Measurements from ENCODE around the gene NCOA7. TPM values are rescaled to one million over a fixed set of nuclear protein-coding genes. Genes with fewer than 3 reads are reported as not detected.

NCOA7 gene
- total and polyA plus RNA-seq, 10 of the 15 experiments (the other 5 are each of a cell fraction or from before 2014, with no cell fraction given) = 18.9 to 50.3 (median 34.2) TPM

- TF ChIP-seq NFXL1 (IDR thresholded peaks at IDR 0.05; ENCODE audit: borderline replicate concordance) = no peak
- no peak for TF ChIP-seq WRNIP1 (IDR thresholded peaks at IDR 0.05; ENCODE audit: borderline replicate concordance, low read depth, low read length)
- no peak for TF ChIP-seq TCF7 (IDR thresholded peaks at IDR 0.05; ENCODE audit: borderline replicate concordance)
- TF ChIP-seq NRF1 (conservative IDR thresholded peaks at IDR 0.05; ENCODE audit: low read depth, low read length) = no peak
- TF ChIP-seq LARP7 (IDR thresholded peaks at IDR 0.05) = no peak
- no peak for TF ChIP-seq USF2 (IDR thresholded peaks at IDR 0.05; ENCODE audit: borderline replicate concordance, low read depth, low read length)
- TF ChIP-seq POLR2A (IDR thresholded peaks at IDR 0.05; ENCODE audit: low read depth, low read length) = no peak
- TF ChIP-seq YY1 (IDR thresholded peaks at IDR 0.05; ENCODE audit: low read depth, low read length) = no peak
- TF ChIP-seq IKZF2 (IDR thresholded peaks at IDR 0.05) = peak; percentile 76 to 79
- no peak for TF ChIP-seq ZBTB4 (CRISPR knock-in tag; IDR thresholded peaks at IDR 0.05)
- no peak for TF ChIP-seq SMAD1 (IDR thresholded peaks at IDR 0.05; ENCODE audit: low read depth, partially characterized antibody)
- TF ChIP-seq NR2C2 (IDR thresholded peaks at IDR 0.05; ENCODE audit: borderline replicate concordance, control insufficient read depth, insufficient read length, low read depth) = no peak
- no peak for TF ChIP-seq MYC (IDR thresholded peaks at IDR 0.05; ENCODE audit: insufficient read depth, insufficient read length, insufficient replicate concordance, low read length, severe bottlenecking)
- TF ChIP-seq NKRF (conservative IDR thresholded peaks at IDR 0.05) = 0 out of 2 replicates have a peak, but pooled peaks have one; percentile 17
- TF ChIP-seq SIN3A (IDR thresholded peaks at IDR 0.05; ENCODE audit: low read depth, low read length) = no peak
- peak; percentile 61 for TF ChIP-seq ATF7 (IDR thresholded peaks at IDR 0.05; ENCODE audit: low read depth)
- TF ChIP-seq, protein P1, sequence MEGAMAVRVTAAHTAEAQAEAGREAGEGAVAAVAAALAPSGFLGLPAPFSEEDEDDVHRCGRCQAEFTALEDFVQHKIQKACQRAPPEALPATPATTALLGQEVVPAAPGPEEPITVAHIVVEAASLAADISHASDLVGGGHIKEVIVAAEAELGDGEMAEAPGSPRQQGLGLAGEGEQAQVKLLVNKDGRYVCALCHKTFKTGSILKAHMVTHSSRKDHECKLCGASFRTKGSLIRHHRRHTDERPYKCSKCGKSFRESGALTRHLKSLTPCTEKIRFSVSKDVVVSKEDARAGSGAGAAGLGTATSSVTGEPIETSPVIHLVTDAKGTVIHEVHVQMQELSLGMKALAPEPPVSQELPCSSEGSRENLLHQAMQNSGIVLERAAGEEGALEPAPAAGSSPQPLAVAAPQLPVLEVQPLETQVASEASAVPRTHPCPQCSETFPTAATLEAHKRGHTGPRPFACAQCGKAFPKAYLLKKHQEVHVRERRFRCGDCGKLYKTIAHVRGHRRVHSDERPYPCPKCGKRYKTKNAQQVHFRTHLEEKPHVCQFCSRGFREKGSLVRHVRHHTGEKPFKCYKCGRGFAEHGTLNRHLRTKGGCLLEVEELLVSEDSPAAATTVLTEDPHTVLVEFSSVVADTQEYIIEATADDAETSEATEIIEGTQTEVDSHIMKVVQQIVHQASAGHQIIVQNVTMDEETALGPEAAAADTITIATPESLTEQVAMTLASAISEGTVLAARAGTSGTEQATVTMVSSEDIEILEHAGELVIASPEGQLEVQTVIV (IDR thresholded peaks at IDR 0.05; ENCODE audit: borderline replicate concordance, partially characterized antibody) = no peak
- TF ChIP-seq GABPA (IDR thresholded peaks at IDR 0.05; ENCODE audit: low read depth) = no peak
- 0 out of 2 replicates have a peak, but pooled peaks have one; percentile 31 for TF ChIP-seq GATAD2B (conservative IDR thresholded peaks at IDR 0.05; ENCODE audit: low read depth)
- peak; percentile 93 for TF ChIP-seq IRF4 (IDR thresholded peaks at IDR 0.05; ENCODE audit: low read depth, low read length)
Observed at GRCh38 chr6:125798734-125799508, 8.2 kb downstream of the NCOA7 start (continued).

Measured in GM12878 (cell line).